DMS53 treated with DMSO at 0.1 percent for 48 hours (cell line): ENCODE measurements around the gene CARM1.

Experiments
- DNase-seq: peaks from one replicate; lab custom pipeline; 2025; ENCODE audit not compliant: unreplicated experiment; lab: John Stamatoyannopoulos, UW

CARM1 gene

GRCh38 chr19:10899151-10899653, 27.8 kb downstream of the CARM1 start:
- no peak for DNase-seq

GRCh38 chr19:10907925-10908324, 36.6 kb downstream of the CARM1 start:
- DNase-seq, result no peak

GRCh38 chr19:10908380-10908960, 37.1 kb downstream of the CARM1 start:
- DNase-seq, result no peak

- no peak for DNase-seq
Observed at GRCh38 chr19:10911579-10912363, 40.4 kb downstream of the CARM1 start.

GRCh38 chr19:10912619-10913018, 41.3 kb downstream of the CARM1 start:
- DNase-seq, result no peak

GRCh38 chr19:10913716-10914340, 42.5 kb downstream of the CARM1 start:
- no peak for DNase-seq

GRCh38 chr19:10915130-10916091, 44.1 kb downstream of the CARM1 start:
- no peak for DNase-seq

- DNase-seq, result no peak
Observed at GRCh38 chr19:10916602-10917001, 45.2 kb downstream of the CARM1 start.

GRCh38 chr19:10918359-10918758, 47.0 kb downstream of the CARM1 start:
- DNase-seq, result no peak

GRCh38 chr19:10919352-10920287, 48.3 kb downstream of the CARM1 start:
- no peak for DNase-seq

- DNase-seq, result no peak
Observed at GRCh38 chr19:10920288-10920655, 48.9 kb downstream of the CARM1 start.

- DNase-seq, result no peak
Observed at GRCh38 chr19:10920781-10921180, 49.4 kb downstream of the CARM1 start.

- DNase-seq, result no peak
Observed at GRCh38 chr19:10921199-10921909, 50.0 kb downstream of the CARM1 start.

GRCh38 chr19:10921910-10922637, 50.7 kb downstream of the CARM1 start:
- DNase-seq, result no peak

- no peak for DNase-seq
Observed at GRCh38 chr19:10922638-10923014, 51.3 kb downstream of the CARM1 start.

- DNase-seq, result no peak
Observed at GRCh38 chr19:10923260-10924112, 52.1 kb downstream of the CARM1 start.

- no peak for DNase-seq
Observed at GRCh38 chr19:10924597-10924996, 53.2 kb downstream of the CARM1 start.
